ENCODE results near the gene GNG13.
"Not testable (repeated sequence)": the region's sequence is repeated elsewhere in the genome, so short reads cannot be mapped to it uniquely, and the experiment has no call there.

The GNG13 gene

GRCh38 chr16:778447-778846 is 22.1 kb downstream of the GNG13 start:
- no peak for DNase-seq (ENCODE audit: low read depth in 2 of 2)

- DNase-seq (ENCODE audit: low read depth in 2 of 2): no peak
Measured at GRCh38 chr16:777826-778225, 22.7 kb downstream of the GNG13 start.

- no peak for DNase-seq (ENCODE audit: low read depth in 2 of 2)
Measured at GRCh38 chr16:776824-777223, 23.7 kb downstream of the GNG13 start.

- not testable (repeated sequence) for DNase-seq (ENCODE audit: low read depth in 2 of 2)
Measured at GRCh38 chr16:776298-776697, 24.2 kb downstream of the GNG13 start.

- DNase-seq (ENCODE audit: low read depth in 2 of 2): no peak
Measured at GRCh38 chr16:775236-775796, 25.2 kb downstream of the GNG13 start.

GRCh38 chr16:774086-775001 is 26.2 kb downstream of the GNG13 start:
- DNase-seq (ENCODE audit: low read depth in 2 of 2): no peak

- DNase-seq (ENCODE audit: low read depth in 2 of 2): no peak
Measured at GRCh38 chr16:772959-773358, 27.6 kb downstream of the GNG13 start.

GRCh38 chr16:770411-770810 is 30.1 kb downstream of the GNG13 start:
- no peak for DNase-seq (ENCODE audit: low read depth in 2 of 2)

GRCh38 chr16:769934-770333 is 30.6 kb downstream of the GNG13 start:
- DNase-seq (ENCODE audit: low read depth in 2 of 2): no peak

- DNase-seq (ENCODE audit: low read depth in 2 of 2): no peak
Measured at GRCh38 chr16:769184-769784, 31.2 kb downstream of the GNG13 start.

- DNase-seq (ENCODE audit: low read depth in 2 of 2): no peak
Measured at GRCh38 chr16:768428-768827, 32.1 kb downstream of the GNG13 start.

GRCh38 chr16:767743-768235 is 32.7 kb downstream of the GNG13 start:
- DNase-seq (ENCODE audit: low read depth in 2 of 2): no peak

GRCh38 chr16:766820-767640 is 33.5 kb downstream of the GNG13 start:
- DNase-seq (ENCODE audit: low read depth in 2 of 2): no peak

- no peak for DNase-seq (ENCODE audit: low read depth in 2 of 2)
Measured at GRCh38 chr16:766008-766819, 34.3 kb downstream of the GNG13 start.

GRCh38 chr16:765488-765865 is 35.1 kb downstream of the GNG13 start:
- no peak for DNase-seq (ENCODE audit: low read depth in 2 of 2)

- DNase-seq (ENCODE audit: low read depth in 2 of 2): no peak
Measured at GRCh38 chr16:764848-765487, 35.6 kb downstream of the GNG13 start.

- no peak for DNase-seq (ENCODE audit: low read depth in 2 of 2)
Measured at GRCh38 chr16:764184-764750, 36.3 kb downstream of the GNG13 start.

- no peak for DNase-seq (ENCODE audit: low read depth in 2 of 2)
Measured at GRCh38 chr16:763369-764183, 37.0 kb downstream of the GNG13 start.

GRCh38 chr16:762595-763268 is 37.8 kb downstream of the GNG13 start:
- DNase-seq (ENCODE audit: low read depth in 2 of 2): no peak
